Liver (tissue), 9 donors: ENCODE measurements around the gene PSTK. TPM values are rescaled to one million over a fixed set of nuclear protein-coding genes. Genes with fewer than 3 reads are reported as not detected.
A peak's percentile ranks its signal among the peaks of the same experiment; 100 is the strongest.

ENCODE experiments used
- DNase-seq: peaks from one replicate; pipeline ENCODE4 v3.0.0-alpha.2; 2017; ENCODE audit warnings: low spot score
- H3K27ac ChIP-seq, 2 donors: one replicate each; pipeline ENCODE4 v1.7.0; 2013; ENCODE audit warnings: inconsistent platforms in 2 of 2, low read length in 2 of 2, control low read depth in 1 of 2, low read depth in 1 of 2, mild to moderate bottlenecking in 1 of 2
- H3K27me3 ChIP-seq, 4 donors: one replicate each; pipeline versions ENCODE4 v1.6.1 to v1.7.0; 2013; ENCODE audit warnings: low read length in 3 of 4, inconsistent platforms in 1 of 4, mild to moderate bottlenecking in 1 of 4, moderate library complexity in 1 of 4; ENCODE audit not compliant: control insufficient read depth in 4 of 4, insufficient read depth in 4 of 4
- H3K36me3 ChIP-seq, 4 donors: one replicate each; pipeline versions ENCODE4 v1.6.1 to v1.7.0; 2013; ENCODE audit warnings: low read length in 3 of 4, mild to moderate bottlenecking in 3 of 4, low read depth in 1 of 4, moderate library complexity in 1 of 4; ENCODE audit not compliant: control insufficient read depth in 4 of 4, insufficient read depth in 3 of 4
- H3K4me1 ChIP-seq, 4 donors: one replicate each; pipeline versions ENCODE4 v1.6.1 to v1.7.0; 2013; ENCODE audit warnings: low read length in 3 of 4, mild to moderate bottlenecking in 3 of 4, moderate library complexity in 1 of 4; ENCODE audit not compliant: control insufficient read depth in 4 of 4, insufficient read depth in 4 of 4
- H3K4me3 ChIP-seq, 3 donors: one replicate each; pipeline versions ENCODE4 v1.6.1 to v1.7.0; 2013; ENCODE audit warnings: low read length in 3 of 3, control low read depth in 1 of 3, low read depth in 1 of 3, mild to moderate bottlenecking in 1 of 3
- H3K9ac ChIP-seq, 2 donors: one replicate each; pipeline ENCODE4 v1.7.0; 2013; ENCODE audit warnings: low read length in 2 of 2, mild to moderate bottlenecking in 2 of 2, moderate library complexity in 2 of 2, control low read depth in 1 of 2, low read depth in 1 of 2
- H3K9me3 ChIP-seq, 4 donors: one replicate each; pipeline versions ENCODE4 v1.6.1 to v1.7.0; 2013; ENCODE audit warnings: low read length in 3 of 4; ENCODE audit not compliant: control insufficient read depth in 4 of 4
- EGR1 ChIP-seq, 2 donors: IDR thresholded peaks; 2 replicates each; pipeline ENCODE4 v1.6.1; 2016 to 2018; ENCODE audit warnings: antibody characterized with exemption in 2 of 2, low read depth in 2 of 2
- FOXA1 ChIP-seq: IDR thresholded peaks from 2 replicates; pipeline ENCODE4 v1.6.1; 2016; ENCODE audit warnings: antibody characterized with exemption
- GABPA ChIP-seq, 2 donors: IDR thresholded peaks in 1 of 2; conservative IDR thresholded peaks in 1 of 2; 2 replicates each; pipeline ENCODE4 v1.6.1; 2016; ENCODE audit warnings: antibody characterized with exemption in 2 of 2, mild to moderate bottlenecking in 1 of 2, moderate library complexity in 1 of 2
- HNF4A ChIP-seq, 2 donors: conservative IDR thresholded peaks; 2 replicates each; pipeline ENCODE4 v1.6.1; 2016; ENCODE audit warnings: antibody characterized with exemption in 2 of 2, mild to moderate bottlenecking in 2 of 2
- HNF4G ChIP-seq: IDR thresholded peaks from 2 replicates; pipeline ENCODE4 v1.6.1; 2016; ENCODE audit warnings: antibody characterized with exemption
- JUND ChIP-seq, 2 donors: IDR thresholded peaks; 2 replicates each; pipeline ENCODE4 v1.6.1; 2016; ENCODE audit warnings: antibody characterized with exemption in 2 of 2
- MAX ChIP-seq: IDR thresholded peaks from 2 replicates; pipeline ENCODE4 v1.6.1; 2016; ENCODE audit warnings: antibody characterized with exemption
- NR2F2 ChIP-seq: IDR thresholded peaks from 2 replicates; pipeline ENCODE4 v1.6.1; 2016; ENCODE audit warnings: antibody characterized with exemption
- RAD21 ChIP-seq, 2 donors: IDR thresholded peaks; 2 replicates each; pipeline ENCODE4 v1.6.1; 2016; ENCODE audit warnings: antibody characterized with exemption in 2 of 2, mild to moderate bottlenecking in 2 of 2
- RXRA ChIP-seq, 2 donors: IDR thresholded peaks; 2 replicates each; pipeline ENCODE4 v1.6.1; 2017 to 2018; ENCODE audit warnings: antibody characterized with exemption in 2 of 2, mild to moderate bottlenecking in 1 of 2
- SP1 ChIP-seq: IDR thresholded peaks from 2 replicates; pipeline ENCODE4 v1.6.1; 2018; ENCODE audit warnings: antibody characterized with exemption, mild to moderate bottlenecking
- TAF1 ChIP-seq: conservative IDR thresholded peaks from 2 replicates; pipeline ENCODE4 v1.6.1; 2016; ENCODE audit warnings: antibody characterized with exemption, mild to moderate bottlenecking
- YY1 ChIP-seq: IDR thresholded peaks from 2 replicates; pipeline ENCODE4 v1.6.1; 2016; ENCODE audit warnings: antibody characterized with exemption, mild to moderate bottlenecking
- ZBTB33 ChIP-seq: IDR thresholded peaks from 2 replicates; pipeline ENCODE4 v1.6.1; 2016; ENCODE audit warnings: antibody characterized with exemption
- WGBS: extraction: QIAGEN DNeasy Blood & Tissue Kit; methylation state at CpG from one replicate; pipeline ENCODE4 v1.1.7; 2013; 5-methylcytosine and 5-hydroxymethylcytosine counted together
- polyA plus RNA-seq, 2 donors: library from polyadenylated mRNA; stranded (reverse) in 1 of 2; unstranded in 1 of 2; fragments of 200-250 nt in 1 of 2; fragments of >200 nt in 1 of 2; fragmentation: Nextera tagmentation in 1 of 2; extraction: Ambion mirVana in 1 of 2; gene quantifications; one replicate each; pipeline versions ENCODE4 v1.2.1 to v1.2.3, GENCODE V29; 2013 to 2015
- total RNA-seq, 2 donors: library from RNA; depleted of rRNA; stranded (reverse); fragments of >200 nt; gene quantifications; one replicate each; pipeline ENCODE4 v1.2.3, GENCODE V29; 2014
- TF ChIP-seq, protein P1 (sequence below): fragments of 150-350 bp; IDR thresholded peaks from 2 replicates; pipeline ENCODE4 v1.5.1; 2017; ENCODE audit warnings: improper control_type of control experiment, low read depth, low read length; ENCODE audit not compliant: missing input control
- TF ChIP-seq, protein P2 (sequence below): IDR thresholded peaks from 2 replicates; pipeline ENCODE4 v1.6.1; 2016; ENCODE audit warnings: antibody characterized with exemption, mild to moderate bottlenecking
- donor health status: healthy.
- donor health status: healthy.
- donor health status: healthy.
- donor health status: healthy.
- donor health status: healthy.

PSTK gene
- total and polyA plus RNA-seq, 4 donors, result 2.3 to 5.1 (median 3.5) TPM

DNA sequence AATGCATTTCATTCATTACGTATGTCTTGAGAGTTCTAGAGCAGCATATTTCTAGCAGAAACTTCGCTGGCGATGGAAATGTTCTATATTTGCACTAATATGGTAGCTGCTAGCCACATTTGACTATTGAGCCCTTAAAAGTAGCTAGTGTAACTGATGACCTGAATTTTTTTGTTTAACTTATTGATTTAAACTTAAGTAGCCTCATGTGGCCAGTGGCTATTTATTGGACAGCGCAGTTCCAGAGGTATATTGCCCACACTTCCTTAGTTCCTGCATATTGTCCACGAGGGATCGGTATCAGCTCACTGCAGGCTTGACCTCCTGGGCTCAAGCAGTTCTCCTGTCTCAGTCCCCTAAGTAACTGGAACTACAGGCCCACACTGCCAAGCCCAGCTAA, 3.7 kb downstream of the PSTK start (continued):
- TF ChIP-seq, protein P1, sequence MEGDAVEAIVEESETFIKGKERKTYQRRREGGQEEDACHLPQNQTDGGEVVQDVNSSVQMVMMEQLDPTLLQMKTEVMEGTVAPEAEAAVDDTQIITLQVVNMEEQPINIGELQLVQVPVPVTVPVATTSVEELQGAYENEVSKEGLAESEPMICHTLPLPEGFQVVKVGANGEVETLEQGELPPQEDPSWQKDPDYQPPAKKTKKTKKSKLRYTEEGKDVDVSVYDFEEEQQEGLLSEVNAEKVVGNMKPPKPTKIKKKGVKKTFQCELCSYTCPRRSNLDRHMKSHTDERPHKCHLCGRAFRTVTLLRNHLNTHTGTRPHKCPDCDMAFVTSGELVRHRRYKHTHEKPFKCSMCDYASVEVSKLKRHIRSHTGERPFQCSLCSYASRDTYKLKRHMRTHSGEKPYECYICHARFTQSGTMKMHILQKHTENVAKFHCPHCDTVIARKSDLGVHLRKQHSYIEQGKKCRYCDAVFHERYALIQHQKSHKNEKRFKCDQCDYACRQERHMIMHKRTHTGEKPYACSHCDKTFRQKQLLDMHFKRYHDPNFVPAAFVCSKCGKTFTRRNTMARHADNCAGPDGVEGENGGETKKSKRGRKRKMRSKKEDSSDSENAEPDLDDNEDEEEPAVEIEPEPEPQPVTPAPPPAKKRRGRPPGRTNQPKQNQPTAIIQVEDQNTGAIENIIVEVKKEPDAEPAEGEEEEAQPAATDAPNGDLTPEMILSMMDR, result no peak
- TF ChIP-seq EGR1 (IDR thresholded peaks at IDR 0.05; ENCODE audit: low read depth in 2 of 2) (peak in 1 of 2 donors; percentile 15), GABPA (IDR thresholded peaks at IDR 0.05 in 1 of 2, conservative IDR thresholded peaks at IDR 0.05 in 1 of 2) (no peak), NR2F2 (no peak)

- peak overlapping the region in 1 of 2 donors; percentile 17 for H3K27ac ChIP-seq
- no peak for DNase-seq
- no peak overlapping the region for H3K9ac ChIP-seq
- H3K9me3 ChIP-seq, result no peaks in the 10 kb centered on the region
- WGBS, result 97% methylated on average over 2 of the region's 2 CpGs
- no peak overlapping the region for H3K4me3 ChIP-seq
- no peaks in the 10 kb centered on the region for H3K36me3 ChIP-seq
- H3K27me3 ChIP-seq, result no peaks in the 10 kb centered on the region
- peaks cover 5 to 61% (median 45%) of the 10 kb centered on the region in 4 donors for H3K4me1 ChIP-seq
- TF ChIP-seq, protein P2, sequence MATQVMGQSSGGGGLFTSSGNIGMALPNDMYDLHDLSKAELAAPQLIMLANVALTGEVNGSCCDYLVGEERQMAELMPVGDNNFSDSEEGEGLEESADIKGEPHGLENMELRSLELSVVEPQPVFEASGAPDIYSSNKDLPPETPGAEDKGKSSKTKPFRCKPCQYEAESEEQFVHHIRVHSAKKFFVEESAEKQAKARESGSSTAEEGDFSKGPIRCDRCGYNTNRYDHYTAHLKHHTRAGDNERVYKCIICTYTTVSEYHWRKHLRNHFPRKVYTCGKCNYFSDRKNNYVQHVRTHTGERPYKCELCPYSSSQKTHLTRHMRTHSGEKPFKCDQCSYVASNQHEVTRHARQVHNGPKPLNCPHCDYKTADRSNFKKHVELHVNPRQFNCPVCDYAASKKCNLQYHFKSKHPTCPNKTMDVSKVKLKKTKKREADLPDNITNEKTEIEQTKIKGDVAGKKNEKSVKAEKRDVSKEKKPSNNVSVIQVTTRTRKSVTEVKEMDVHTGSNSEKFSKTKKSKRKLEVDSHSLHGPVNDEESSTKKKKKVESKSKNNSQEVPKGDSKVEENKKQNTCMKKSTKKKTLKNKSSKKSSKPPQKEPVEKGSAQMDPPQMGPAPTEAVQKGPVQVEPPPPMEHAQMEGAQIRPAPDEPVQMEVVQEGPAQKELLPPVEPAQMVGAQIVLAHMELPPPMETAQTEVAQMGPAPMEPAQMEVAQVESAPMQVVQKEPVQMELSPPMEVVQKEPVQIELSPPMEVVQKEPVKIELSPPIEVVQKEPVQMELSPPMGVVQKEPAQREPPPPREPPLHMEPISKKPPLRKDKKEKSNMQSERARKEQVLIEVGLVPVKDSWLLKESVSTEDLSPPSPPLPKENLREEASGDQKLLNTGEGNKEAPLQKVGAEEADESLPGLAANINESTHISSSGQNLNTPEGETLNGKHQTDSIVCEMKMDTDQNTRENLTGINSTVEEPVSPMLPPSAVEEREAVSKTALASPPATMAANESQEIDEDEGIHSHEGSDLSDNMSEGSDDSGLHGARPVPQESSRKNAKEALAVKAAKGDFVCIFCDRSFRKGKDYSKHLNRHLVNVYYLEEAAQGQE, result no peak
- TF ChIP-seq RAD21 (IDR thresholded peaks at IDR 0.05), result no peak
- TF ChIP-seq GABPA (IDR thresholded peaks at IDR 0.05 in 1 of 2, conservative IDR thresholded peaks at IDR 0.05 in 1 of 2), result no peak
- no peak for TF ChIP-seq JUND (IDR thresholded peaks at IDR 0.05)
- no peak for TF ChIP-seq EGR1 (IDR thresholded peaks at IDR 0.05; ENCODE audit: low read depth in 2 of 2)
- TF ChIP-seq NR2F2, result no peak
- no peak for TF ChIP-seq RXRA (IDR thresholded peaks at IDR 0.05)
- no peak for TF ChIP-seq FOXA1
- no peak for TF ChIP-seq TAF1
- TF ChIP-seq MAX, result no peak
- TF ChIP-seq HNF4A (conservative IDR thresholded peaks at IDR 0.05), result no peak
- TF ChIP-seq HNF4G, result no peak
- TF ChIP-seq, protein P1, result no peak
- no peak for TF ChIP-seq YY1
- no peak for TF ChIP-seq ZBTB33
- TF ChIP-seq SP1, result no peak
Measured at GRCh38 chr10:122984708-122985107, 4.5 kb downstream of the PSTK start.
